ENCODE data around the gene CCDC195.

DNA sequence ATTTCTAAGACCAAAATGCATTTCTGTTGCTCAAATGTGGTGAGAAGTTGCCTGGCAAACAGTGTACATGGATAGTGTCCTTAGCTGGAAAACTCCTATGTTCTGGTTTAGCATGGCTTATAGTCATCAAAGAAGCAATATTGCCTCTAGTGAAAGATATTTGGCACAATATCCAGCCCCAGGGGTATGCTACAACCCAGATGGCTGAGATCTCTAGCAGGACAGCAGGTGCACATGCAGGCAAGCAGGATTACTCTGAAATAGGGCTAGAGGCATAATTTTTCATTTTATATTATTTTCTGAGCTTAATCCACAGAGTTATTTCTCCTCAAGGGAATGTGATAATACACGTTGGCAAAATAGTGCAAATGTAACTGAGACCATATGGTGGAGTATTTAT lies 34.0 kb downstream of the CCDC195 start:
- TF ChIP-seq, protein P1, sequence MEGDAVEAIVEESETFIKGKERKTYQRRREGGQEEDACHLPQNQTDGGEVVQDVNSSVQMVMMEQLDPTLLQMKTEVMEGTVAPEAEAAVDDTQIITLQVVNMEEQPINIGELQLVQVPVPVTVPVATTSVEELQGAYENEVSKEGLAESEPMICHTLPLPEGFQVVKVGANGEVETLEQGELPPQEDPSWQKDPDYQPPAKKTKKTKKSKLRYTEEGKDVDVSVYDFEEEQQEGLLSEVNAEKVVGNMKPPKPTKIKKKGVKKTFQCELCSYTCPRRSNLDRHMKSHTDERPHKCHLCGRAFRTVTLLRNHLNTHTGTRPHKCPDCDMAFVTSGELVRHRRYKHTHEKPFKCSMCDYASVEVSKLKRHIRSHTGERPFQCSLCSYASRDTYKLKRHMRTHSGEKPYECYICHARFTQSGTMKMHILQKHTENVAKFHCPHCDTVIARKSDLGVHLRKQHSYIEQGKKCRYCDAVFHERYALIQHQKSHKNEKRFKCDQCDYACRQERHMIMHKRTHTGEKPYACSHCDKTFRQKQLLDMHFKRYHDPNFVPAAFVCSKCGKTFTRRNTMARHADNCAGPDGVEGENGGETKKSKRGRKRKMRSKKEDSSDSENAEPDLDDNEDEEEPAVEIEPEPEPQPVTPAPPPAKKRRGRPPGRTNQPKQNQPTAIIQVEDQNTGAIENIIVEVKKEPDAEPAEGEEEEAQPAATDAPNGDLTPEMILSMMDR (conservative IDR thresholded peaks at IDR 0.05 in 1 of 2, IDR thresholded peaks at IDR 0.05 in 1 of 2; ENCODE audit: extremely low read depth in 1 of 2, insufficient read depth in 1 of 2, low read depth in 1 of 2, low read length in 2 of 2), result no peak
- TF ChIP-seq EZH2 (IDR thresholded peaks at IDR 0.05; ENCODE audit: borderline replicate concordance, low read length), result no peak

All from mammary epithelial cell (primary cell).